SH-SY5Y (cell line): ENCODE measurements around the gene CDH4.

ENCODE experiments used
- GATA2 ChIP-seq: IDR thresholded peaks from 2 replicates; pipeline ENCODE4 v1.6.1; 2011; ENCODE audit warnings: mild to moderate bottlenecking, low read depth, low read length
- GATA3 ChIP-seq: IDR thresholded peaks from 2 replicates; pipeline ENCODE4 v1.6.1; 2011; ENCODE audit warnings: low read depth, mild to moderate bottlenecking, low read length, moderate library complexity

- TF ChIP-seq GATA2 (no peak), GATA3 (no peak)
Measured at GRCh38 chr20:61963149-61963548, 711.1 kb downstream of the CDH4 start.
